Hepatocyte (in vitro differentiated cells): Measurements from ENCODE around the gene CAPN2. TPM values are rescaled to one million over a fixed set of nuclear protein-coding genes. Genes with fewer than 3 reads are reported as not detected.
A peak's percentile ranks its signal among the peaks of the same experiment; 100 is the strongest.

ENCODE experiments used
- DNase-seq: peaks from one replicate; pipeline ENCODE4 v3.0.0-alpha.2; 2016; ENCODE audit warnings: low spot score
- H2AFZ ChIP-seq: fragments of 200-600 bp; sonication (generic); 2 replicates; pipeline ENCODE4 v1.6.0; 2016; ENCODE audit warnings: antibody characterized with exemption, mild to moderate bottlenecking
- H3K27ac ChIP-seq: fragments of 200-600 bp; sonication (generic); 2 replicates; pipeline ENCODE4 v1.5.1; 2016; ENCODE audit warnings: mild to moderate bottlenecking
- H3K27me3 ChIP-seq: fragments of 200-600 bp; sonication (generic); 2 replicates; pipeline ENCODE4 v1.6.1; 2016
- H3K36me3 ChIP-seq: fragments of 200-600 bp; sonication (generic); replicated peaks from 2 replicates; pipeline ENCODE4 v1.5.1; 2016; ENCODE audit warnings: low read depth; ENCODE audit not compliant: insufficient read depth
- H3K4me1 ChIP-seq: fragments of 200-600 bp; sonication (generic); 2 replicates; pipeline ENCODE4 v1.5.1; 2016; ENCODE audit warnings: mild to moderate bottlenecking, moderate library complexity; ENCODE audit not compliant: insufficient read depth
- H3K4me2 ChIP-seq: fragments of 200-600 bp; sonication (generic); 2 replicates; pipeline ENCODE4 v1.6.0; 2016
- H3K4me3 ChIP-seq: fragments of 200-600 bp; sonication (generic); 2 replicates; pipeline ENCODE4 v1.5.1; 2016; ENCODE audit warnings: mild to moderate bottlenecking
- H3K79me2 ChIP-seq: fragments of 200-600 bp; sonication (generic); 2 replicates; pipeline ENCODE4 v1.6.0; 2017; ENCODE audit warnings: mild to moderate bottlenecking
- H3K9me2 ChIP-seq: fragments of 200-600 bp; sonication (generic); replicated peaks from 2 replicates; pipeline ENCODE4 v1.6.0; 2017; ENCODE audit warnings: mild to moderate bottlenecking; ENCODE audit not compliant: insufficient read depth
- H3K9me3 ChIP-seq: fragments of 200-600 bp; sonication (generic); 2 replicates; pipeline ENCODE4 v1.5.1; 2016; ENCODE audit warnings: low read depth, mild to moderate bottlenecking
- H4K20me1 ChIP-seq: fragments of 200-600 bp; sonication (generic); 2 replicates; pipeline ENCODE4 v1.6.0; 2016; ENCODE audit warnings: mild to moderate bottlenecking; ENCODE audit not compliant: insufficient read depth, poor library complexity, severe bottlenecking
- EZH2 ChIP-seq: fragments of 200-600 bp; sonication (generic); IDR thresholded peaks from 2 replicates; pipeline ENCODE4 v1.6.1; 2016; ENCODE audit warnings: antibody characterized with exemption, mild to moderate bottlenecking, borderline replicate concordance
- EZH2phosphoT487 ChIP-seq: fragments of 200-600 bp; sonication (generic); IDR thresholded peaks from one replicate; pipeline ENCODE4 v1.6.1; 2018; ENCODE audit warnings: antibody characterized with exemption, mild to moderate bottlenecking, low read depth, moderate library complexity; ENCODE audit not compliant: unreplicated experiment, severe bottlenecking
- WGBS: methylation state at CpG from one replicate; pipeline ENCODE4 v1.1.6; 2016; ENCODE audit warnings: low lambda C conversion rate; ENCODE audit errors: missing lambda C conversion rate; 5-methylcytosine and 5-hydroxymethylcytosine counted together
- polyA plus RNA-seq: library from polyadenylated mRNA; unstranded; fragments of >200 nt; fragmentation: Nextera tagmentation; extraction: Ambion mirVana; gene quantifications from 2 replicates; pipeline ENCODE4 v1.2.1, GENCODE V29; 2016
- total RNA-seq: library from RNA; depleted of rRNA; stranded (reverse); fragments of >200 nt; gene quantifications from 2 replicates; pipeline ENCODE4 v1.2.3, GENCODE V29; 2014
- TF ChIP-seq, protein P1 (sequence below): fragments of 200-600 bp; sonication (generic); IDR thresholded peaks from 2 replicates; pipeline ENCODE4 v1.5.1; 2016; ENCODE audit warnings: antibody characterized with exemption, mild to moderate bottlenecking; ENCODE audit not compliant: poor library complexity

Gene CAPN2
- total and polyA plus RNA-seq, 2 experiments from 2014 or later = 147 to 162 TPM

DNA sequence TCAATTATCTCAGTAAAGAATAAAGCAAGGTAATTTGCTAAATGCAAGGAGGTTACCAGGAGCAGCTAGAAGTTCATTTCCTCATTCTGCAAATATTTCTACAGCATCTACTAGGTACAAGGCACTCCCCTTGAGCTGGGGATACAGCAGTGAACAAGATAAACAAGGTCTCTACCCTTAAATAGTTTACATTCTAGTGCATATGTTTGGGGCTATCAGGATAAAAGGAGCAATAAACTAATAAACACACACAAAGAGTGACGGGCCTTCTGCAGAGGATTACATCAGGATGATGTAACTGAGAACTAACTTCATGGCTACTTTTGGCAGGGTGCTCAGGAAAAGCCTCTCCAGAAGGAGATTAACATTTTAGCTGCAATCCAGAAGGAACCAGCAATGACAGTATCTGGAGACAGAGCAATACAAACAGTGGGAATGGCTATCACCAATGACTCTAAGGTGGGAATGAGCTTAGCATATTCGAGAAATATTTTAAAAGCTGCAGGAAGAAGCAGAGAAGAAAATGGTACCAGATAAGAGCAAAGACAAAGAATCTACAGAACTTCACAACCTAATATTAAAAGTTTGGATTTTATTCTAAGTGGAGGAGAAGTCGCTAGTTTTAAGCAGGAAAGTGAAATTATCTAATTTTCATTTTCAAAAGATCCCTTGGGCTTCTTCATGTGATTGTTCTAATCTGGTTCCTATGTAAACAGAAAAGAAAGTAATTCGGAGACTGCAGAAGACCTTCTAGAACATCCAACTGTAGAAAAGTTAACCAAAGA lies 107.6 kb downstream of the CAPN2 start:
- TF ChIP-seq EZH2phosphoT487 (no peak), EZH2 (no peak)
- TF ChIP-seq, protein P1, sequence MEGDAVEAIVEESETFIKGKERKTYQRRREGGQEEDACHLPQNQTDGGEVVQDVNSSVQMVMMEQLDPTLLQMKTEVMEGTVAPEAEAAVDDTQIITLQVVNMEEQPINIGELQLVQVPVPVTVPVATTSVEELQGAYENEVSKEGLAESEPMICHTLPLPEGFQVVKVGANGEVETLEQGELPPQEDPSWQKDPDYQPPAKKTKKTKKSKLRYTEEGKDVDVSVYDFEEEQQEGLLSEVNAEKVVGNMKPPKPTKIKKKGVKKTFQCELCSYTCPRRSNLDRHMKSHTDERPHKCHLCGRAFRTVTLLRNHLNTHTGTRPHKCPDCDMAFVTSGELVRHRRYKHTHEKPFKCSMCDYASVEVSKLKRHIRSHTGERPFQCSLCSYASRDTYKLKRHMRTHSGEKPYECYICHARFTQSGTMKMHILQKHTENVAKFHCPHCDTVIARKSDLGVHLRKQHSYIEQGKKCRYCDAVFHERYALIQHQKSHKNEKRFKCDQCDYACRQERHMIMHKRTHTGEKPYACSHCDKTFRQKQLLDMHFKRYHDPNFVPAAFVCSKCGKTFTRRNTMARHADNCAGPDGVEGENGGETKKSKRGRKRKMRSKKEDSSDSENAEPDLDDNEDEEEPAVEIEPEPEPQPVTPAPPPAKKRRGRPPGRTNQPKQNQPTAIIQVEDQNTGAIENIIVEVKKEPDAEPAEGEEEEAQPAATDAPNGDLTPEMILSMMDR = no peak
- Histone ChIP-seq H3K27ac (peak overlapping the region; percentile 69), H3K27me3 (no peaks in the 10 kb centered on the region), H3K4me1 (peaks cover 14% of the 10 kb centered on the region), H3K4me3 (no peak overlapping the region), H3K9me3 (no peaks in the 10 kb centered on the region), H4K20me1 (peaks cover 61% of the 10 kb centered on the region), H3K36me3 (no peaks in the 10 kb centered on the region), H3K4me2 (peak overlapping the region; percentile 12), H3K79me2 (peaks cover 88% of the 10 kb centered on the region), H2AFZ (no peak overlapping the region), H3K9me2 (no peaks in the 10 kb centered on the region)
- WGBS = 64% methylated on average over 4 of the region's 4 CpGs
- DNase-seq = peak; percentile 26

DNA sequence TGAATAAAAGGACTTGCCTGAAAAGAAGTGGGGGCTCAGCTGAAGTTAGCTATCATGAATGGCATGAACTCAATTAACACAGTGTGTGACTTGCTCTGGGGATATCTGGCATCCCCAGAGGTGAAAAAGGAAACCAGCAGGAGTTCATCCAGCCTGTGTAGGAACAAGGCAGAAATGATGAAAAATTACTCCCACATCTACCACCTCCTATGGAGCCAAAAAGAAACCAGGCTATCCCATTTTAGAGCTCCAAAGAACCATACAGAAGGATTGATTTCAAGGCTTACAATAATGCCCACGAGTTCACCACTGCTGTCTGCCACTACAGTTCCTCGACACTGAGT lies 108.1 kb downstream of the CAPN2 start:
- H3K27me3 ChIP-seq = no peaks in the 10 kb centered on the region
- H3K9me3 ChIP-seq = no peaks in the 10 kb centered on the region
- H4K20me1 ChIP-seq = peaks cover 60% of the 10 kb centered on the region
- H3K79me2 ChIP-seq = peaks cover 88% of the 10 kb centered on the region
- H3K4me3 ChIP-seq = no peak overlapping the region
- no peaks in the 10 kb centered on the region for H3K9me2 ChIP-seq
- DNase-seq = no peak
- no peak overlapping the region for H3K4me2 ChIP-seq
- no peaks in the 10 kb centered on the region for H3K36me3 ChIP-seq
- TF ChIP-seq, protein P1 = no peak
- no peak for TF ChIP-seq EZH2
- no peak for TF ChIP-seq EZH2phosphoT487
- 81% methylated on average over 2 of the region's 2 CpGs for WGBS
- peak overlapping the region; percentile 69 for H3K27ac ChIP-seq
- peaks cover 8% of the 10 kb centered on the region for H3K4me1 ChIP-seq
- H2AFZ ChIP-seq = no peak overlapping the region

DNA sequence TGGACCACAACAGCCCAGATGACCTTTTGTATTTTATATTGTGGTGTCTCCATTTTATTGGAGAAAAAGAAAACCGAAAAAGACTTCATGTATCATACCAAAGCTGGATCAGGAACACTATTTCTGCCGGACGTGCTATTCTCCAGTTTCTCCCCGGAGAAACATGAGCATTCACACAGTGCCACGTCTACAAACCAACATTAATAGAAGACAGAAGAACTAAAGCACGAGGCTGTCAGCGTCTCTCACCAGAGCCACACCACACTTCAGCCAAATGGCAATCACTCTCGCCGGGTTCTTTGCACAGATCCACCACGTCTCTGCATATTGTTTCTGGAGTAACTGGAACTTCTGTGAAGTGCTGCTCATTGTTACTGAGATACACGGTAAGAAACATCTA lies 108.6 kb downstream of the CAPN2 start:
- Histone ChIP-seq H3K4me2 (no peak overlapping the region), H4K20me1 (peaks cover 60% of the 10 kb centered on the region), H3K4me3 (no peak overlapping the region), H3K27me3 (no peaks in the 10 kb centered on the region), H3K4me1 (peaks cover 3% of the 10 kb centered on the region), H3K36me3 (no peaks in the 10 kb centered on the region), H3K79me2 (peaks cover 88% of the 10 kb centered on the region), H2AFZ (no peak overlapping the region), H3K9me2 (no peaks in the 10 kb centered on the region), H3K9me3 (no peaks in the 10 kb centered on the region), H3K27ac (no peak overlapping the region)
- no peak for TF ChIP-seq EZH2
- TF ChIP-seq, protein P1 = no peak
- TF ChIP-seq EZH2phosphoT487 = no peak
- 91% methylated on average over 11 of the region's 11 CpGs for WGBS
- no peak for DNase-seq
